T-helper 2 cell treated with Interferon-gamma antibody and Interleukin-4, amounts not matched to agents 100 ng/mL and 5 ng/mL, for 36 hours (primary cell): ENCODE results near the gene CHMP5. TPM values are rescaled to one million over a fixed set of nuclear protein-coding genes. Genes with fewer than 3 reads are reported as not detected.
"Not testable (repeated sequence)": the region's sequence is repeated elsewhere in the genome, so short reads cannot be mapped to it uniquely, and the experiment has no call there.

Experiments
- intact Hi-C: fragments of 100-400 bp; cut with micrococcal nuclease; formaldehyde crosslinking; loops from one replicate; pipeline ENCODE4 v1.15.1; 2023
- total RNA-seq: library from RNA; stranded (reverse); gene quantifications from 2 replicates; pipeline ENCODE4 v1.2.3, GENCODE V29; 2022

CHMP5 gene
- total RNA-seq, 1 donor from 2014 or later, result 48.4 TPM

- intact Hi-C loops, result no loop called here
Observed at GRCh38 chr9:33309903-33310302, 45.1 kb downstream of the CHMP5 start.

GRCh38 chr9:33310748-33311147, 45.9 kb downstream of the CHMP5 start:
- intact Hi-C loops, result no loop called here

- intact Hi-C loops, result no loop called here
Observed at GRCh38 chr9:33311953-33312352, 47.1 kb downstream of the CHMP5 start.

GRCh38 chr9:33315371-33315770, 50.5 kb downstream of the CHMP5 start:
- intact Hi-C loops, result no loop called here

- intact Hi-C loops, result not testable (repeated sequence)
Observed at GRCh38 chr9:33317136-33317535, 52.3 kb downstream of the CHMP5 start.

- intact Hi-C loops, result no loop called here
Observed at GRCh38 chr9:33318225-33318624, 53.4 kb downstream of the CHMP5 start.

GRCh38 chr9:33318781-33319180, 53.9 kb downstream of the CHMP5 start:
- intact Hi-C loops, result no loop called here

- intact Hi-C loops, result no loop called here
Observed at GRCh38 chr9:33320230-33320567, 55.4 kb downstream of the CHMP5 start.

- intact Hi-C loops, result no loop called here
Observed at GRCh38 chr9:33320568-33321261, 55.9 kb downstream of the CHMP5 start.

- intact Hi-C loops, result no loop called here
Observed at GRCh38 chr9:33329117-33329563, 64.3 kb downstream of the CHMP5 start.

GRCh38 chr9:33329979-33330378, 65.1 kb downstream of the CHMP5 start:
- intact Hi-C loops, result no loop called here

GRCh38 chr9:33331377-33331891, 66.6 kb downstream of the CHMP5 start:
- intact Hi-C loops, result no loop called here

Other genes starting within 250 kb of the CHMP5 start
- 199 and 212 TPM in 2 replicates for gene DNAJA1, start 239.8 kb upstream of the CHMP5 start, total RNA-seq
- gene SMU1, start 188.4 kb upstream of the CHMP5 start, total RNA-seq, result 25.2 and 25.8 TPM in 2 replicates
- 41.8 and 42.9 TPM in 2 replicates for gene B4GALT1, start 97.7 kb upstream of the CHMP5 start, total RNA-seq
- not detected in 2 replicates for gene SPINK4, start 24.9 kb upstream of the CHMP5 start, total RNA-seq
- 69.3 and 70.4 TPM in 2 replicates for gene BAG1, start 341 bp upstream of the CHMP5 start, total RNA-seq
- 44.0 and 45.4 TPM in 2 replicates for gene NFX1, start 25.5 kb downstream of the CHMP5 start, total RNA-seq
- gene AQP7, start 137.5 kb downstream of the CHMP5 start, total RNA-seq, result 0.48 and 0.66 TPM in 2 replicates
- gene AQP3, start 182.5 kb downstream of the CHMP5 start, total RNA-seq, result 109 and 113 TPM in 2 replicates
- gene NOL6, start 208.9 kb downstream of the CHMP5 start, total RNA-seq, result 47.9 and 52.7 TPM in 2 replicates